Ovary (tissue), 3 donors: Measurements from ENCODE around the gene PHACTR3.

Source experiments
- POLR2A ChIP-seq: fragments of 450-650 bp; IDR thresholded peaks from one replicate; pipeline ENCODE4 v1.6.1; 2017; ENCODE audit warnings: antibody characterized with exemption, mild to moderate bottlenecking, moderate library complexity
- TF ChIP-seq, protein P1 (sequence below), 3 donors: fragments of 450-650 bp in 2 of 3; fragments of 200-600 bp in 1 of 3; IDR thresholded peaks; one replicate each; pipeline versions ENCODE4 v1.5.1 to v1.8.0; 2016 to 2022; ENCODE audit warnings: antibody characterized with exemption in 3 of 3, mild to moderate bottlenecking in 1 of 3
- donor health status: DM: no; HTN: no; CAD: no.

DNA sequence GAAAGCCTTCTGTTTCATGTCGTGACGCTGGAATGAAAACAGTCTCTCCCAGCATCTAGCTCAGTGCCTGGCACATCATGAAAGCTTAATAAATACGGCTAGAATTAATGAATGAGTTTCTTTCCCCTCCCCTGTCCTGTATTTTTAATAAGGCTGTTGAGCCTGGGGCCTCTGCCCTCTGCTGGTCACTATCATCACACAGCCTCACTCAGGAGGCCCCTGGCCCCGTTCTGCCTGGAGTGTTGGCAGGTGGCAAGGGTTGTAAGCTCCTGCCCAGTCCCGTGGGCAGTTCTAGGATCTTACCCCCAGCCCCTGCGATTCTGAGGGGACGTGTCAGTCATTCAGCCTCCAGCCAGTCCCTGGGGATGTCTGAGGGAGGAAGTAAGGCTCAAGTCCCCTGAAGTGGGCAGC lies 41.4 kb downstream of the PHACTR3 start:
- TF ChIP-seq, protein P1, sequence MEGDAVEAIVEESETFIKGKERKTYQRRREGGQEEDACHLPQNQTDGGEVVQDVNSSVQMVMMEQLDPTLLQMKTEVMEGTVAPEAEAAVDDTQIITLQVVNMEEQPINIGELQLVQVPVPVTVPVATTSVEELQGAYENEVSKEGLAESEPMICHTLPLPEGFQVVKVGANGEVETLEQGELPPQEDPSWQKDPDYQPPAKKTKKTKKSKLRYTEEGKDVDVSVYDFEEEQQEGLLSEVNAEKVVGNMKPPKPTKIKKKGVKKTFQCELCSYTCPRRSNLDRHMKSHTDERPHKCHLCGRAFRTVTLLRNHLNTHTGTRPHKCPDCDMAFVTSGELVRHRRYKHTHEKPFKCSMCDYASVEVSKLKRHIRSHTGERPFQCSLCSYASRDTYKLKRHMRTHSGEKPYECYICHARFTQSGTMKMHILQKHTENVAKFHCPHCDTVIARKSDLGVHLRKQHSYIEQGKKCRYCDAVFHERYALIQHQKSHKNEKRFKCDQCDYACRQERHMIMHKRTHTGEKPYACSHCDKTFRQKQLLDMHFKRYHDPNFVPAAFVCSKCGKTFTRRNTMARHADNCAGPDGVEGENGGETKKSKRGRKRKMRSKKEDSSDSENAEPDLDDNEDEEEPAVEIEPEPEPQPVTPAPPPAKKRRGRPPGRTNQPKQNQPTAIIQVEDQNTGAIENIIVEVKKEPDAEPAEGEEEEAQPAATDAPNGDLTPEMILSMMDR (IDR thresholded peaks at IDR 0.05) = no peak
- no peak for TF ChIP-seq POLR2A
